Measurements from ENCODE around the gene FBXL19. TPM values are rescaled to one million over a fixed set of nuclear protein-coding genes. Genes with fewer than 3 reads are reported as not detected.

Gene FBXL19
- total and polyA plus RNA-seq, 2 of the 13 experiments (the other 11 are each of a cell fraction or from before 2014, with no cell fraction given), result 6.0 to 13.7 TPM

DNA sequence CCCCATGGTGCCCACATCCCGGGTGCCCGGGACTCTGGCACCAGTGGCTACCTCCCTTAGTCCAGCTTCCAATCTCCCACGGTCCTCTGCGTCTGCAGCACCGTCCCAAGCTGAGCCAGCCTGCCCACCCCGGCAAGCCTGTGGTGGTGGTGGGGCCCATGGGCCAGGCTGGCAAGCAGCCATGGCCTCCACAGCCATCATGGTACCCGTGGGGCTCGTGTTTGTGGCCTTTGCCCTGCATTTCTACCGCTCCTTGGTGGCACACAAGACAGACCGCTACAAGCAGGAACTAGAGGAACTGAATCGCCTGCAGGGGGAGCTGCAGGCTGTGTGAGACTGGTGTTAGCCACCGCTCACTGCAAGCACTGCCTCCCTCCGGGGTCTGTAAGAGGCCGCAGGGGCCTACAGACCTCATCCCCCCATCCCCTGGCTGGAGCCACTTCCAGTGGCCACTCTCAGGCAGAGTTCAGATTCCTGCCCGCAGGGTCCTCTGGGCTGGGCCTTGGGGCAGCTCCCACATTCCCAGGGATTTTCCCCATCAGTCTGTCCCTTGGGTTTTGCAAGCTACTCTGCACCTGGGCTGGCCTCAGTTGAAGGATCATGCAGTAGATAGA, 30.2 kb downstream of the FBXL19 start (continued):
- TF ChIP-seq ZNF234 (CRISPR knock-in tag; conservative IDR thresholded peaks at IDR 0.05) (no peak), ZNF83 (CRISPR knock-in tag; IDR thresholded peaks at IDR 0.05; ENCODE audit: borderline replicate concordance) (peak; percentile 16; the same call in 1 of the 2 replicates), ZNF577 (CRISPR knock-in tag; IDR thresholded peaks at IDR 0.05; ENCODE audit: borderline replicate concordance, low read depth) (no peak), ZNF484 (CRISPR knock-in tag; IDR thresholded peaks at IDR 0.05; ENCODE audit: borderline replicate concordance, low read depth) (no peak), CCDC6 (CRISPR knock-in tag; IDR thresholded peaks at IDR 0.05) (peak; percentile 67; the same call in 1 of the 2 replicates), MYNN (CRISPR knock-in tag; IDR thresholded peaks at IDR 0.05; ENCODE audit: low read depth) (no peak), ZNF382 (CRISPR knock-in tag; IDR thresholded peaks at IDR 0.05; ENCODE audit: borderline replicate concordance) (no peak), ZNF670 (CRISPR knock-in tag; IDR thresholded peaks at IDR 0.05; ENCODE audit: borderline replicate concordance) (no peak), TIGD3 (CRISPR knock-in tag; IDR thresholded peaks at IDR 0.05; ENCODE audit: borderline replicate concordance) (no peak), RBAK (CRISPR knock-in tag; IDR thresholded peaks at IDR 0.05) (no peak; the same call in 1 of the 2 replicates), MYPOP (CRISPR knock-in tag; IDR thresholded peaks at IDR 0.05) (no peak; the same call in 1 of the 2 replicates), HMGA1 (CRISPR knock-in tag; conservative IDR thresholded peaks at IDR 0.05) (no peak), ZNF451 (CRISPR knock-in tag; IDR thresholded peaks at IDR 0.05) (no peak; the same call in 1 of the 2 replicates), ZNF34 (CRISPR knock-in tag; IDR thresholded peaks at IDR 0.05; ENCODE audit: borderline replicate concordance) (0 out of 2 replicates have a peak, but pooled peaks have one; percentile 16), ZNF20 (CRISPR knock-in tag; IDR thresholded peaks at IDR 0.05) (no peak), TEAD3 (CRISPR knock-in tag; optimal IDR thresholded peaks at IDR 0.05; ENCODE audit: borderline replicate concordance) (peak; percentile 33), ZNF160 (CRISPR knock-in tag; IDR thresholded peaks at IDR 0.05) (no peak; the same call in 1 of the 2 replicates), TCF7L2 (IDR thresholded peaks at IDR 0.05; ENCODE audit: low read depth, low read length) (no peak), ZNF280D (CRISPR knock-in tag; IDR thresholded peaks at IDR 0.05) (peak; percentile 71; the same call in 1 of the 2 replicates), ZNF431 (CRISPR knock-in tag; IDR thresholded peaks at IDR 0.05; ENCODE audit: borderline replicate concordance, low read depth) (no peak), FOXO1 (CRISPR knock-in tag; IDR thresholded peaks at IDR 0.05) (no peak), ZNF883 (CRISPR knock-in tag; IDR thresholded peaks at IDR 0.05; ENCODE audit: not compliant biosample characterization) (peak; percentile 74)
- TF ChIP-seq, protein P1, sequence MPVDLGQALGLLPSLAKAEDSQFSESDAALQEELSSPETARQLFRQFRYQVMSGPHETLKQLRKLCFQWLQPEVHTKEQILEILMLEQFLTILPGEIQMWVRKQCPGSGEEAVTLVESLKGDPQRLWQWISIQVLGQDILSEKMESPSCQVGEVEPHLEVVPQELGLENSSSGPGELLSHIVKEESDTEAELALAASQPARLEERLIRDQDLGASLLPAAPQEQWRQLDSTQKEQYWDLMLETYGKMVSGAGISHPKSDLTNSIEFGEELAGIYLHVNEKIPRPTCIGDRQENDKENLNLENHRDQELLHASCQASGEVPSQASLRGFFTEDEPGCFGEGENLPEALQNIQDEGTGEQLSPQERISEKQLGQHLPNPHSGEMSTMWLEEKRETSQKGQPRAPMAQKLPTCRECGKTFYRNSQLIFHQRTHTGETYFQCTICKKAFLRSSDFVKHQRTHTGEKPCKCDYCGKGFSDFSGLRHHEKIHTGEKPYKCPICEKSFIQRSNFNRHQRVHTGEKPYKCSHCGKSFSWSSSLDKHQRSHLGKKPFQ (CRISPR knock-in tag; IDR thresholded peaks at IDR 0.05; ENCODE audit: insufficient replicate concordance), result no peak

All from HepG2 (cell line).